Measurements from ENCODE around the gene TEX28.
"Not testable (repeated sequence)": the region's sequence is repeated elsewhere in the genome, so short reads cannot be mapped to it uniquely, and the experiment has no call there.

TEX28 gene

GRCh38 chrX:154247377-154248045 is 47.4 kb downstream of the TEX28 start:
- not testable (repeated sequence) for DNase-seq (ENCODE audit: low spot score)

- DNase-seq (ENCODE audit: low spot score), result not testable (repeated sequence)
Observed at GRCh38 chrX:154239982-154240503, 54.9 kb downstream of the TEX28 start.

GRCh38 chrX:154238939-154239559 is 55.9 kb downstream of the TEX28 start:
- not testable (repeated sequence) for DNase-seq (ENCODE audit: low spot score)

GRCh38 chrX:154233620-154234019 is 61.3 kb downstream of the TEX28 start:
- not testable (repeated sequence) for DNase-seq (ENCODE audit: low spot score)

- not testable (repeated sequence) for DNase-seq (ENCODE audit: low spot score)
Observed at GRCh38 chrX:154231443-154231842, 63.5 kb downstream of the TEX28 start.

GRCh38 chrX:154226706-154227105 is 68.2 kb downstream of the TEX28 start:
- not testable (repeated sequence) for DNase-seq (ENCODE audit: low spot score)

- DNase-seq (ENCODE audit: low spot score), result not testable (repeated sequence)
Observed at GRCh38 chrX:154225292-154225691, 69.6 kb downstream of the TEX28 start.
